GM12878 (cell line): ENCODE measurements around the gene C1QTNF7. TPM values are rescaled to one million over a fixed set of nuclear protein-coding genes. Genes with fewer than 3 reads are reported as not detected.

Experiments
- ATAC-seq: fragments of 200-7000 bp; cut with Tn5 transposase; 3 replicates; pipeline ENCODE4 v1.9.1; 2020; ENCODE audit warnings: mild to moderate bottlenecking, moderate library complexity
- BruUV-seq: library from RNA; stranded (reverse); fragments of 400-500 nt; replicated peaks from 2 replicates; lab custom pipeline; 2021; lab: Mats Ljungman, UMichigan
- CTCF ChIA-PET: fragments of 300-600 bp; sonication (Branson Sonifier 250); formaldehyde crosslinking; extraction: SDS; loops from one replicate; lab custom pipeline; 2021; ENCODE audit warnings: inconsistent platforms; lab: Yijun Ruan, JAX
- POLR2A ChIA-PET: fragments of 350-600 bp; formaldehyde crosslinking; extraction: SDS; loops from one replicate; lab custom pipeline; 2021; ENCODE audit warnings: inconsistent platforms; lab: Charles Lee
- RAD21 ChIA-PET: fragments of 300-600 bp; sonication (Branson Sonifier 250); formaldehyde crosslinking; loops from one replicate; lab custom pipeline; 2023; ENCODE audit warnings: antibody characterized with exemption; ENCODE audit not compliant: unreplicated experiment; lab: Charles Lee
- SMC1A ChIA-PET: fragments of 300-600 bp; sonication (Branson Sonifier 250); formaldehyde crosslinking; loops from one replicate; lab custom pipeline; 2023; ENCODE audit not compliant: unreplicated experiment, uncharacterized antibody; lab: Charles Lee
- DNase-seq: peaks from one replicate; pipeline ENCODE4 v3.0.0-alpha.2; 2011; ENCODE audit warnings: low read depth, low spot score
- FAIRE-seq: peaks from 3 replicates; lab custom pipeline; 2011; peaks lifted over from hg19 to GRCh38; lab: Jason Lieb, UNC
- H2AFZ ChIP-seq: 2 replicates; pipeline ENCODE4 v1.6.0; 2011; ENCODE audit warnings: low read depth, low read length, control low read depth; ENCODE audit not compliant: control insufficient read depth
- H3K27ac ChIP-seq: 2 replicates; pipeline ENCODE4 v1.5.1; 2011; ENCODE audit warnings: control low read depth; ENCODE audit not compliant: control insufficient read depth, insufficient read depth
- H3K27me3 ChIP-seq, 2 experiments: replicated peaks in 1 of 2; 2 replicates each; pipeline versions ENCODE4 v1.6.0 to v1.6.1; 2011; ENCODE audit warnings: low read length in 1 of 2; ENCODE audit not compliant: control insufficient read depth in 2 of 2, insufficient read depth in 2 of 2
- H3K36me3 ChIP-seq, 2 experiments: 2 replicates each; pipeline ENCODE4 v1.5.1; 2011; ENCODE audit warnings: low read length in 1 of 2; ENCODE audit not compliant: control insufficient read depth in 2 of 2, insufficient read depth in 2 of 2
- H3K4me1 ChIP-seq: 2 replicates; pipeline ENCODE4 v1.6.1; 2011; ENCODE audit warnings: mild to moderate bottlenecking, low read length, moderate library complexity, mixed read lengths; ENCODE audit not compliant: control insufficient read depth, insufficient read depth
- H3K4me2 ChIP-seq: 2 replicates; pipeline ENCODE4 v1.6.0; 2011; ENCODE audit warnings: control low read depth; ENCODE audit not compliant: control insufficient read depth, insufficient read depth
- H3K4me3 ChIP-seq: fragments of 200-600 bp; sonication (generic); 2 replicates; pipeline ENCODE4 v1.5.1; 2016
- H3K79me2 ChIP-seq: 2 replicates; pipeline ENCODE4 v1.6.0; 2011; ENCODE audit warnings: low read length; ENCODE audit not compliant: control insufficient read depth, insufficient read depth
- H3K9ac ChIP-seq: 2 replicates; pipeline ENCODE4 v1.8.0; 2011; ENCODE audit warnings: low read length, control low read depth, mixed read lengths; ENCODE audit not compliant: control insufficient read depth, insufficient read depth
- H3K9me3 ChIP-seq: replicated peaks from 3 replicates; pipeline ENCODE4 v1.5.1; 2011; ENCODE audit warnings: mild to moderate bottlenecking, low read length; ENCODE audit not compliant: control insufficient read depth, insufficient read depth
- H4K20me1 ChIP-seq: 2 replicates; pipeline ENCODE4 v1.6.0; 2011; ENCODE audit not compliant: control insufficient read depth, insufficient read depth
- CEBPB ChIP-seq, 2 experiments: fragments of 150-350 bp in 1 of 2; IDR thresholded peaks; 2 replicates each; pipeline ENCODE4 v1.6.1; 2012 to 2014; ENCODE audit warnings: low read depth in 2 of 2, low read length in 2 of 2, borderline replicate concordance in 1 of 2, inconsistent platforms in 1 of 2
- CREB1 ChIP-seq: IDR thresholded peaks from 2 replicates; pipeline ENCODE4 v1.6.1; 2012; ENCODE audit warnings: low read depth, mild to moderate bottlenecking, inconsistent platforms
- EGR1 ChIP-seq, 2 experiments: IDR thresholded peaks; 1 replicate in 1 of 2; 2 replicates in 1 of 2; pipeline ENCODE4 v1.6.1; 2011 to 2012; ENCODE audit warnings: low read depth in 2 of 2, low read length in 2 of 2, borderline replicate concordance in 1 of 2, mild to moderate bottlenecking in 1 of 2, moderate library complexity in 1 of 2
- ESRRA ChIP-seq: IDR thresholded peaks from 2 replicates; pipeline ENCODE4 v1.6.1; 2012; ENCODE audit warnings: mild to moderate bottlenecking, low read length, improper control_type of control experiment
- ETV6 ChIP-seq, 2 experiments: fragments of 450-650 bp in 1 of 2; IDR thresholded peaks in 1 of 2; conservative IDR thresholded peaks in 1 of 2; 2 replicates each; pipeline ENCODE4 v1.6.1; 2014; ENCODE audit warnings: antibody characterized with exemption in 1 of 2, borderline replicate concordance in 1 of 2, low read depth in 1 of 2, mild to moderate bottlenecking in 1 of 2, moderate library complexity in 1 of 2
- KDM1A ChIP-seq: fragments of 200-600 bp; sonication (generic); IDR thresholded peaks from 2 replicates; pipeline ENCODE4 v1.6.1; 2016; ENCODE audit warnings: borderline replicate concordance
- NR2F1 ChIP-seq: fragments of 450-650 bp; conservative IDR thresholded peaks from 2 replicates; pipeline ENCODE4 v1.6.1; 2017; ENCODE audit warnings: mild to moderate bottlenecking
- RFX5 ChIP-seq: IDR thresholded peaks from 2 replicates; pipeline ENCODE4 v1.6.1; 2011; ENCODE audit warnings: low read depth, low read length, improper control_type of control experiment
- SP1 ChIP-seq: IDR thresholded peaks from one replicate; pipeline ENCODE4 v1.6.1; 2011; ENCODE audit warnings: low read depth, low read length
- SUZ12 ChIP-seq: fragments of 200-600 bp; sonication (generic); IDR thresholded peaks from one replicate; pipeline ENCODE4 v1.6.1; 2018; ENCODE audit warnings: antibody characterized with exemption, mild to moderate bottlenecking; ENCODE audit not compliant: unreplicated experiment
- TCF12 ChIP-seq: IDR thresholded peaks from 2 replicates; pipeline ENCODE4 v1.6.1; 2011; ENCODE audit warnings: low read depth, mild to moderate bottlenecking, low read length
- YBX1 ChIP-seq: fragments of 450-650 bp; IDR thresholded peaks from 2 replicates; pipeline ENCODE4 v1.6.1; 2016; ENCODE audit warnings: antibody characterized with exemption
- ZBTB4 ChIP-seq: fragments of 450-650 bp; formaldehyde crosslinking; IDR thresholded peaks from 2 replicates; pipeline ENCODE4 v1.4.0; 2022; ENCODE audit warnings: mild to moderate bottlenecking, moderate library complexity
- ZSCAN29 ChIP-seq: fragments of 450-650 bp; IDR thresholded peaks from 2 replicates; pipeline ENCODE4 v1.6.1; 2017; ENCODE audit warnings: mild to moderate bottlenecking, moderate library complexity
- WGBS: methylation state at CpG from one replicate; pipeline ENCODE4 v1.1.6; 2016; ENCODE audit warnings: low lambda C conversion rate; ENCODE audit not compliant: insufficient replicate concordance, insufficient coverage; ENCODE audit errors: missing lambda C conversion rate; 5-methylcytosine and 5-hydroxymethylcytosine counted together
- in situ Hi-C: fragments of 300-500 bp; cut with MboI; formaldehyde crosslinking; loops from 9 replicates; pipeline ENCODE4 v1.14.3; 2018; ENCODE audit warnings: mixed read lengths
- intact Hi-C: fragments of 100-400 bp; cut with micrococcal nuclease; formaldehyde crosslinking; loops from one replicate; pipeline ENCODE4 v1.14.2; 2022; ENCODE audit not compliant: unreplicated experiment
- polyA plus RNA-seq, 11 experiments: library from polyadenylated mRNA; depleted of rRNA in 4 of 11; unstranded in 6 of 11; stranded (reverse) in 5 of 11; fragments of >200 nt; fragmentation: Nextera tagmentation in 4 of 11; fragmentation: Illumina TruSeq in 1 of 11; extraction: Ambion mirVana in 4 of 11; extraction: Trizol in 1 of 11; gene quantifications; 1 replicate in 1 of 11; 2 replicates in 10 of 11; pipeline versions ENCODE4 v1.2.1 to v1.2.3, GENCODE V29; 2011 to 2016; ENCODE audit warnings: inconsistent platforms in 2 of 11, missing spikeins in 2 of 11, low read depth in 1 of 11
- total RNA-seq, 4 experiments: library from RNA; depleted of rRNA in 3 of 4; stranded (reverse); fragments of >200 nt in 3 of 4; fragmentation: Illumina TruSeq in 1 of 4; extraction: Trizol in 1 of 4; gene quantifications; 2 replicates each; pipeline versions ENCODE4 v1.2.1 to v1.2.3, GENCODE V29; 2013 to 2021
- TF ChIP-seq, protein P1 (sequence below): IDR thresholded peaks from 2 replicates; pipeline ENCODE4 v1.6.1; 2012; ENCODE audit warnings: low read depth, low read length, improper control_type of control experiment

C1QTNF7 gene
- total and polyA plus RNA-seq, 10 of the 15 experiments (the other 5 are each of a cell fraction or from before 2014, with no cell fraction given): not detected

DNA sequence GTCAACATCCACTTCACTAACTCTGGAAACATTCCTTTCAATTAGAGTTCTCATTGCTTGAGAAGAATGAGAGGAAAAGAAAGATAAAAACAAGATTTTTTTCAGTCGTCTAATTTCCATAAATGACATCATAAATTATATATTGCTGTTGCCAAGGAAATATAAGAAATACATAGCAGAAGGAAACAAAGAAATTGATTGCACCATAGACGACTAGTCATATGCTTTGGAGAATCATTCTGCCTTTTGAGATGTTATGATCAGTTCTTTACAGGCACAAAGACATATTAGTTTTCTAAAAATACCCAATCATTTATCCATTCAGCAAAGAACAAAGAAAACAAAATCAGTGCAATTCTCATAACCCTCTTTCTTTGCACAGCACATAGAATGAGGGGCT is 672 bp upstream of the C1QTNF7 start:
- BruUV-seq: no TSS peak
- intact Hi-C loops (no loop called here), in situ Hi-C loops (no loop called here)
- SMC1A ChIA-PET: no interaction called here
- no peak for TF ChIP-seq CREB1
- TF ChIP-seq NR2F1: no peak
- TF ChIP-seq ZSCAN29: no peak
- no peak for TF ChIP-seq ZBTB4 (CRISPR knock-in tag)
- TF ChIP-seq, protein P1, sequence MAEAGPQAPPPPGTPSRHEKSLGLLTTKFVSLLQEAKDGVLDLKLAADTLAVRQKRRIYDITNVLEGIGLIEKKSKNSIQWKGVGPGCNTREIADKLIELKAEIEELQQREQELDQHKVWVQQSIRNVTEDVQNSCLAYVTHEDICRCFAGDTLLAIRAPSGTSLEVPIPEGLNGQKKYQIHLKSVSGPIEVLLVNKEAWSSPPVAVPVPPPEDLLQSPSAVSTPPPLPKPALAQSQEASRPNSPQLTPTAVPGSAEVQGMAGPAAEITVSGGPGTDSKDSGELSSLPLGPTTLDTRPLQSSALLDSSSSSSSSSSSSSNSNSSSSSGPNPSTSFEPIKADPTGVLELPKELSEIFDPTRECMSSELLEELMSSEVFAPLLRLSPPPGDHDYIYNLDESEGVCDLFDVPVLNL: no peak
- TF ChIP-seq CEBPB (IDR thresholded peaks at IDR 0.05; ENCODE audit: borderline replicate concordance in 1 of 2, low read depth in 2 of 2, low read length in 2 of 2): no peak
- TF ChIP-seq SUZ12: no peak
- TF ChIP-seq ETV6 (conservative IDR thresholded peaks at IDR 0.05 in 1 of 2, IDR thresholded peaks at IDR 0.05 in 1 of 2; ENCODE audit: borderline replicate concordance in 1 of 2, low read depth in 1 of 2): no peak
- TF ChIP-seq RFX5: no peak
- no peak for TF ChIP-seq EGR1 (IDR thresholded peaks at IDR 0.05; ENCODE audit: borderline replicate concordance in 1 of 2, low read depth in 2 of 2, low read length in 2 of 2)
- TF ChIP-seq SP1: no peak
- TF ChIP-seq ESRRA: no peak
- TF ChIP-seq KDM1A: no peak
- no peak for TF ChIP-seq TCF12
- TF ChIP-seq YBX1: no peak
- DNase-seq (no peak), FAIRE-seq (no peak), ATAC-seq (no peak)
- CTCF ChIA-PET: interaction anchor here (0.9 to 1.4 kb wide), 3 partner anchors 9 to 30 kb away, joined by 3 to 4 read pairs (median 4); no protein-coding TSS in a partner anchor
- Histone ChIP-seq H2AFZ (no peak overlapping the region), H3K27me3 (peaks cover 0 to 1% of the 10 kb centered on the region in 2 experiments; a peak in 1 of 4 replicates), H3K9me3 (no peaks in the 10 kb centered on the region), H3K4me2 (no peak overlapping the region), H3K27ac (no peak overlapping the region), H3K36me3 (no peaks in the 10 kb centered on the region), H3K4me1 (no peaks in the 10 kb centered on the region), H3K4me3 (no peak overlapping the region), H3K79me2 (no peaks in the 10 kb centered on the region), H4K20me1 (no peaks in the 10 kb centered on the region), H3K9ac (no peak overlapping the region)
- 0% methylated on average over 2 of the region's 2 CpGs for whole genome bisulfite sequencing
- RAD21 ChIA-PET: no interaction called here
- POLR2A ChIA-PET: no interaction called here
